ENCODE measurements around the gene DDX43. TPM values are rescaled to one million over a fixed set of nuclear protein-coding genes. Genes with fewer than 3 reads are reported as not detected.
A peak's percentile ranks its signal among the peaks of the same experiment; 100 is the strongest.

Gene DDX43
- total RNA-seq (2013; cell fraction: nucleolus; rRNA removed), result not detected in 2 replicates
- total RNA-seq (2014; rRNA removed), result not detected in 2 replicates
- total RNA-seq (2014; rRNA removed; fragmentation: Illumina TruSeq; extraction: Trizol), result not detected in 2 replicates
- total RNA-seq (2021), result 0.08 TPM in 1 of 2 replicates, not detected in the other
- not detected for polyA plus RNA-seq (2011; ENCODE audit: low read depth)
- not detected in 2 replicates for polyA plus RNA-seq (2011; rRNA removed)
- not detected in 2 replicates for polyA plus RNA-seq (2011; cell fraction: cytosol; rRNA removed)
- not detected in 2 replicates for polyA plus RNA-seq (2011; cell fraction: nucleus; rRNA removed)
- polyA plus RNA-seq (2012), result 0.06 and 0.24 TPM in 2 replicates
- polyA plus RNA-seq (2014; fragmentation: Illumina TruSeq; extraction: Trizol), result not detected in 2 replicates
- not detected for polyA plus RNA-seq (2014; fragmentation: Nextera tagmentation; extraction: Ambion mirVana)
- not detected in 2 replicates for polyA plus RNA-seq (2014; rRNA removed)
- under 1 TPM in 1 of 2 experiments, not detected in 1; 0.12 TPM for polyA plus RNA-seq (2016; fragmentation: Nextera tagmentation; extraction: Ambion mirVana)
- not detected in 2 replicates for polyA minus RNA-seq (2011; rRNA and poly(A)+ RNA removed)
- not detected in 2 replicates for polyA minus RNA-seq (2011; cell fraction: cytosol; rRNA and poly(A)+ RNA removed)
- polyA minus RNA-seq (2011; cell fraction: nucleus; rRNA and poly(A)+ RNA removed), result not detected in 2 replicates
- Bru-seq, nascent RNA, result percentile 11 among the genes with signal in this experiment
- percentile 10 among the genes with signal in this experiment for BruChase-seq, experiment 1, labeled RNA remaining after a 6-hour chase
- percentile 11 among the genes with signal in this experiment for BruChase-seq, experiment 2, labeled RNA remaining after a 2-hour chase
- long read RNA-seq, experiment 1, result 0 reads
- long read RNA-seq, experiment 2, result 0 reads

GRCh38 chr6:73394577-73395354, at the start of gene DDX43:
TSS of gene DDX43 (plus strand) at chr6:73394828. CDS start at chr6:73394906, 78 bp downstream.
- DNase-seq (ENCODE audit: low read depth, low spot score), result no peak
- no peak for FAIRE-seq
- no peak within 1 kb of the TSS for H3K27ac ChIP-seq (ENCODE audit: control insufficient read depth, insufficient read depth)
- no peak within 1 kb of the TSS for H3K9ac ChIP-seq (ENCODE audit: control insufficient read depth, insufficient read depth, low read length)
- H3K36me3 ChIP-seq (ENCODE audit: control insufficient read depth in 2 of 2, insufficient read depth in 2 of 2, low read length in 1 of 2), result no peaks in the 10 kb centered on the region
- H4K20me1 ChIP-seq (ENCODE audit: control insufficient read depth, insufficient read depth), result no peaks in the 10 kb centered on the region
- BruUV-seq (replicated peaks), result no TSS peak
- POLR2A ChIA-PET, result interaction anchor here (0.8 kb wide), 1 partner anchor 121 kb away, joined by 3 read pairs; no protein-coding TSS in a partner anchor
- ATAC-seq, result no peak
- 88% methylated on average over 40 of the region's 54 CpGs for WGBS (ENCODE audit: insufficient coverage, insufficient replicate concordance, low lambda C conversion rate, missing lambda C conversion rate)
- in situ Hi-C loops (cut with MboI), result no loop called here
- RAD21 ChIA-PET (ENCODE audit: unreplicated experiment), result no interaction called here
- intact Hi-C loops (cut with micrococcal nuclease; ENCODE audit: unreplicated experiment), result no loop called here
- H3K4me3 ChIP-seq, result no peak within 1 kb of the TSS
- no peaks in the 10 kb centered on the region for H3K27me3 ChIP-seq (replicated peaks in 1 of 2; ENCODE audit: control insufficient read depth in 2 of 2, insufficient read depth in 2 of 2, low read length in 1 of 2)
- no peak within 1 kb of the TSS for H2AFZ ChIP-seq (ENCODE audit: control insufficient read depth, low read depth, low read length)
- H3K9me3 ChIP-seq (replicated peaks; ENCODE audit: control insufficient read depth, insufficient read depth, low read length), result no peaks in the 10 kb centered on the region
- no peak within 1 kb of the TSS for H3K4me2 ChIP-seq (ENCODE audit: control insufficient read depth, insufficient read depth)
- CTCF ChIA-PET, result interaction anchor here (1.1 kb wide), 1 partner anchor 258 kb away, joined by 3 read pairs; no protein-coding TSS in a partner anchor
- no peaks in the 10 kb centered on the region for H3K79me2 ChIP-seq (ENCODE audit: control insufficient read depth, insufficient read depth, low read length)
- SMC1A ChIA-PET (ENCODE audit: uncharacterized antibody, unreplicated experiment), result no interaction called here
- H3K4me1 ChIP-seq (ENCODE audit: control insufficient read depth, insufficient read depth, low read length), result no peaks in the 10 kb centered on the region
- TF ChIP-seq, protein P1, sequence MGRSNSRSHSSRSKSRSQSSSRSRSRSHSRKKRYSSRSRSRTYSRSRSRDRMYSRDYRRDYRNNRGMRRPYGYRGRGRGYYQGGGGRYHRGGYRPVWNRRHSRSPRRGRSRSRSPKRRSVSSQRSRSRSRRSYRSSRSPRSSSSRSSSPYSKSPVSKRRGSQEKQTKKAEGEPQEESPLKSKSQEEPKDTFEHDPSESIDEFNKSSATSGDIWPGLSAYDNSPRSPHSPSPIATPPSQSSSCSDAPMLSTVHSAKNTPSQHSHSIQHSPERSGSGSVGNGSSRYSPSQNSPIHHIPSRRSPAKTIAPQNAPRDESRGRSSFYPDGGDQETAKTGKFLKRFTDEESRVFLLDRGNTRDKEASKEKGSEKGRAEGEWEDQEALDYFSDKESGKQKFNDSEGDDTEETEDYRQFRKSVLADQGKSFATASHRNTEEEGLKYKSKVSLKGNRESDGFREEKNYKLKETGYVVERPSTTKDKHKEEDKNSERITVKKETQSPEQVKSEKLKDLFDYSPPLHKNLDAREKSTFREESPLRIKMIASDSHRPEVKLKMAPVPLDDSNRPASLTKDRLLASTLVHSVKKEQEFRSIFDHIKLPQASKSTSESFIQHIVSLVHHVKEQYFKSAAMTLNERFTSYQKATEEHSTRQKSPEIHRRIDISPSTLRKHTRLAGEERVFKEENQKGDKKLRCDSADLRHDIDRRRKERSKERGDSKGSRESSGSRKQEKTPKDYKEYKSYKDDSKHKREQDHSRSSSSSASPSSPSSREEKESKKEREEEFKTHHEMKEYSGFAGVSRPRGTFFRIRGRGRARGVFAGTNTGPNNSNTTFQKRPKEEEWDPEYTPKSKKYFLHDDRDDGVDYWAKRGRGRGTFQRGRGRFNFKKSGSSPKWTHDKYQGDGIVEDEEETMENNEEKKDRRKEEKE (IDR thresholded peaks at IDR 0.05), result no peak
- TF ChIP-seq, protein P2, sequence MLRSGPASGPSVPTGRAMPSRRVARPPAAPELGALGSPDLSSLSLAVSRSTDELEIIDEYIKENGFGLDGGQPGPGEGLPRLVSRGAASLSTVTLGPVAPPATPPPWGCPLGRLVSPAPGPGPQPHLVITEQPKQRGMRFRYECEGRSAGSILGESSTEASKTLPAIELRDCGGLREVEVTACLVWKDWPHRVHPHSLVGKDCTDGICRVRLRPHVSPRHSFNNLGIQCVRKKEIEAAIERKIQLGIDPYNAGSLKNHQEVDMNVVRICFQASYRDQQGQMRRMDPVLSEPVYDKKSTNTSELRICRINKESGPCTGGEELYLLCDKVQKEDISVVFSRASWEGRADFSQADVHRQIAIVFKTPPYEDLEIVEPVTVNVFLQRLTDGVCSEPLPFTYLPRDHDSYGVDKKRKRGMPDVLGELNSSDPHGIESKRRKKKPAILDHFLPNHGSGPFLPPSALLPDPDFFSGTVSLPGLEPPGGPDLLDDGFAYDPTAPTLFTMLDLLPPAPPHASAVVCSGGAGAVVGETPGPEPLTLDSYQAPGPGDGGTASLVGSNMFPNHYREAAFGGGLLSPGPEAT (IDR thresholded peaks at IDR 0.05; ENCODE audit: low read depth), result no peak
- TF ChIP-seq EZH2 (IDR thresholded peaks at IDR 0.05; ENCODE audit: borderline replicate concordance, control insufficient read depth, low read depth, low read length) (no peak), E2F8 (IDR thresholded peaks at IDR 0.05; ENCODE audit: low read depth, partially characterized antibody) (no peak)
